ENCODE results near the gene ARHGEF2.

Gene ARHGEF2

GRCh38 chr1:155909894-155910293 lies 68.5 kb downstream of the ARHGEF2 start:
- no peak for DNase-seq

GRCh38 chr1:155904261-155904660 lies 74.1 kb downstream of the ARHGEF2 start:
- DNase-seq = no peak

- no peak for DNase-seq
Measured at GRCh38 chr1:155900161-155900560, 78.2 kb downstream of the ARHGEF2 start.

- no peak for DNase-seq
Measured at GRCh38 chr1:155899683-155900082, 78.7 kb downstream of the ARHGEF2 start.

GRCh38 chr1:155898888-155899287 lies 79.5 kb downstream of the ARHGEF2 start:
- no peak for DNase-seq

GRCh38 chr1:155897746-155898145 lies 80.6 kb downstream of the ARHGEF2 start:
- DNase-seq = no peak

Data from T1000 (cell line).